ENCODE data around the gene LTA.

- TF ChIP-seq, protein P1, sequence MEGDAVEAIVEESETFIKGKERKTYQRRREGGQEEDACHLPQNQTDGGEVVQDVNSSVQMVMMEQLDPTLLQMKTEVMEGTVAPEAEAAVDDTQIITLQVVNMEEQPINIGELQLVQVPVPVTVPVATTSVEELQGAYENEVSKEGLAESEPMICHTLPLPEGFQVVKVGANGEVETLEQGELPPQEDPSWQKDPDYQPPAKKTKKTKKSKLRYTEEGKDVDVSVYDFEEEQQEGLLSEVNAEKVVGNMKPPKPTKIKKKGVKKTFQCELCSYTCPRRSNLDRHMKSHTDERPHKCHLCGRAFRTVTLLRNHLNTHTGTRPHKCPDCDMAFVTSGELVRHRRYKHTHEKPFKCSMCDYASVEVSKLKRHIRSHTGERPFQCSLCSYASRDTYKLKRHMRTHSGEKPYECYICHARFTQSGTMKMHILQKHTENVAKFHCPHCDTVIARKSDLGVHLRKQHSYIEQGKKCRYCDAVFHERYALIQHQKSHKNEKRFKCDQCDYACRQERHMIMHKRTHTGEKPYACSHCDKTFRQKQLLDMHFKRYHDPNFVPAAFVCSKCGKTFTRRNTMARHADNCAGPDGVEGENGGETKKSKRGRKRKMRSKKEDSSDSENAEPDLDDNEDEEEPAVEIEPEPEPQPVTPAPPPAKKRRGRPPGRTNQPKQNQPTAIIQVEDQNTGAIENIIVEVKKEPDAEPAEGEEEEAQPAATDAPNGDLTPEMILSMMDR (IDR thresholded peaks at IDR 0.05), result no peak
- TF ChIP-seq POLR2AphosphoS5 (IDR thresholded peaks at IDR 0.05), result no peak
Observed at GRCh38 chr6:31592396-31592771, 20.3 kb downstream of the LTA start.
